Dendritic cell treated with granulocyte-macrophage colony-stimulating factor and Interleukin-4, amounts not matched to agents 40 ng/mL and 50 ng/mL, for 4 days (primary cell): Measurements from ENCODE around the gene BRINP3.

Experiments used
- H3K27ac Mint-ChIP-seq: one replicate; pipeline ENCODE4 v1.8.0; 2022; ENCODE audit warnings: mild to moderate bottlenecking, mixed read lengths
- H3K27me3 Mint-ChIP-seq: one replicate; pipeline ENCODE4 v1.8.0; 2022; ENCODE audit warnings: mild to moderate bottlenecking, mixed read lengths
- H3K36me3 Mint-ChIP-seq: one replicate; pipeline ENCODE4 v1.8.0; 2022; ENCODE audit warnings: low read depth, mixed read lengths
- H3K4me1 Mint-ChIP-seq: one replicate; pipeline ENCODE4 v1.8.0; 2022; ENCODE audit warnings: low read depth, mixed read lengths
- H3K4me3 Mint-ChIP-seq: one replicate; pipeline ENCODE4 v1.8.0; 2022; ENCODE audit warnings: mild to moderate bottlenecking, moderate library complexity, mixed read lengths
- H3K9me3 Mint-ChIP-seq: one replicate; pipeline ENCODE4 v1.8.0; 2022; ENCODE audit warnings: mixed read lengths
- intact Hi-C: fragments of 100-400 bp; cut with micrococcal nuclease; formaldehyde crosslinking; loops from one replicate; pipeline ENCODE4 v1.15.0; 2022

Gene BRINP3

DNA sequence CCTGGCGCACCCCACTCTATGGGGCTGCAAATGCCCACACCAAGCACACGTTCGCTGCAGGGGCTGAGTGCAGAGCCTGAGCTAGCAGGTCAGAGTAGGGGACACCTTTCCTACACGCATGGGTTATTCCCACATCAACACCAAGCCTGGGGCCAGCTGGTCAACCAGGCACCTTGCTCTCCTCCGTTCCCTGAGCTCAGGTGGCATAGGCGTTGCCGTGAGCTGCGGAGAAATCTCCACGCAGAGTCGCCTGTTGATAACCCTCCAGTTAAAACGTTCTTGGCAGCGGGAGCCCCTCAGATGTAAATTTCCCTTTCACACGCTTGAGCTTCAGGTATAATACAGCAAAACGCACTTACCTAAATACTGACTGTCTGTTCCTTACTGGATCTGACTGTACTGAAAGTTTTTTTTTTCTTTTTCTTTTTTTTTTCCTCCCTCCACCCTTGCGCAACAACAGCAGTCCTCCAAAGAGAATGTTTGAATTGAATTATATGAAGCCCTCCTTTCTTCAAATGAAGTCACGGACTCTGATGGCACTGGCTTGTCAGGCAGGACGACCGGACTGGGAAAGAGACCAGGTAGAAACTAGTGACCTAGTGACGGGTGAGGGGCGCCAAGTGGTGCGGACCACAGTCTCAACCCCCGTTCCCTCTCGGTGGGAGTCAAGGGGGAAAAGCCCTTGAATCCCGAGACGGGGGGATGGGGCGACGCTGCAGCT, 2.1 kb downstream of the BRINP3 start:
- Mint-ChIP-seq H3K27ac (no peak overlapping the region), H3K9me3 (no peaks in the 10 kb centered on the region), H3K36me3 (no peaks in the 10 kb centered on the region), H3K27me3 (peaks cover 52% of the 10 kb centered on the region), H3K4me1 (peaks cover 6% of the 10 kb centered on the region), H3K4me3 (no peak overlapping the region)
- intact Hi-C loops, result no loop called here

DNA sequence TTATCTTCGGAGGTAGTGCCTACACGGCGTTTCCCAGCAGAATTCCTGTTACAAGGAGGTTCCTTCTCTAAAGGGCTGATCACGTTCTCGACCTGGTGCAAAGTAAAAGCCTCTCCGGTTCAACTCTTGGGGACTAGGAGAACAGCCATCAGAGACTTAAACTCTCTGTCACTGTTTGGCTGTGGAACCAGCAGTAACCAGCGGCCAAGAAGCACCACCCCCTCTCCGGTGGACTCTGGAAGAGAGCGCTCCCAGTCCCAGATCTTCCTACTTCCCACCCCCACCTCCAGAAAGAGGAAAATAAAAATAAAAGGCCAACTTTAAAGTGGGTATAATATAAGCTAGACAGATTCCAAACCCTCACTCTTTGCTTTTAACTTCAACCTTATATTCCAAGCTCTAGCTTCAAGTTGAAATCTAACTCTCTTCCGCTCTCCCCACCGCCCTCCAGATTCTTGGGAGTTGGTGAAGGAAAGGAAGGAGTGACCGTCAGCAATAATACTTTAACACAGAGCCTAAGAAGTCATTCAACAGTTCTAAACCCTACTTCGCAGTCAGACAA, 2.9 kb downstream of the BRINP3 start:
- Mint-ChIP-seq H3K4me1 (peaks cover 6% of the 10 kb centered on the region), H3K9me3 (no peaks in the 10 kb centered on the region), H3K27ac (no peak overlapping the region), H3K36me3 (no peaks in the 10 kb centered on the region), H3K4me3 (no peak overlapping the region), H3K27me3 (peaks cover 52% of the 10 kb centered on the region)
- intact Hi-C loops, result no loop called here

DNA sequence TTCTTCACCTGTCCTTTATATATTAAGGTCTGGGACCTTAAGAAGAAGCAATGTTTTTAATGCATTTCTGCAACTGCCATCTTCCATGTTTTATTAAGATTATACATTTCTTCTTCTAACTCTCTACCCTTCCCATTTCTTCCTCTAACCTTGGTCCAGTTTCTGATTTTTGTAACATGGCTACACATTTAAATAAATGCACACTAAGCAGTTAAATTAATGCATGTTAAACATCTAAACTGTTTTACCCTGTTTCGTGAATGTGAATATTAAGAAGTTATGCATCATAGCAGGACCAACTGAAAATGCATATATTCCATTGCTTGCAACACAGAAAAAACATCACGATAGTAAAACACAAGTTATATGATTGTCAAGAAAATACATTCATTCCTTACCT, 3.7 kb downstream of the BRINP3 start:
- Mint-ChIP-seq H3K9me3 (no peaks in the 10 kb centered on the region), H3K36me3 (no peaks in the 10 kb centered on the region)

DNA sequence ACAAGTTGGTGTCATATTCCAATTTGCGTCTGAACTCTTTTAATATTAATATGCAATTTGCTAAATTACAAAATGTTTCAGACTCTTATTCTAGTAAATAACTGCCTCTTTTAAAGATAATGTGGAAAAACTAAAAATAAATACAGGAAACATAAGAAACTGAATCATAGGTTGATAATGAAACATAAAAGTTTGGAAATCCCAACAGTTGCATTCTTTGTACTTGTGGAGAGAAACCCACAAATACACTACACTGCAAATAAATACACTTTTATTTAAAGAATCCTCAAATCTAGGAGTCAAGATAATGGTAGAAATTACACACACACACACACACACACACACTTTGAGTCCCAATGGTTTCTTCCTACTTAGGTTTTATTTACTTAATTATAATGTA, 5.2 kb downstream of the BRINP3 start:
- peaks cover 35% of the 10 kb centered on the region for H3K27me3 Mint-ChIP-seq
- H3K4me3 Mint-ChIP-seq, result no peak overlapping the region
- H3K36me3 Mint-ChIP-seq, result no peaks in the 10 kb centered on the region
- H3K9me3 Mint-ChIP-seq, result no peaks in the 10 kb centered on the region
- intact Hi-C loops, result no loop called here
- H3K27ac Mint-ChIP-seq, result no peak overlapping the region
- H3K4me1 Mint-ChIP-seq, result no peaks in the 10 kb centered on the region

More for the DNA sequence above, 3.7 kb downstream of the BRINP3 start:
- intact Hi-C loops, result no loop called here
- no peak overlapping the region for H3K4me3 Mint-ChIP-seq
- H3K27me3 Mint-ChIP-seq, result peaks cover 50% of the 10 kb centered on the region
- no peak overlapping the region for H3K27ac Mint-ChIP-seq
- peaks cover 6% of the 10 kb centered on the region for H3K4me1 Mint-ChIP-seq

DNA sequence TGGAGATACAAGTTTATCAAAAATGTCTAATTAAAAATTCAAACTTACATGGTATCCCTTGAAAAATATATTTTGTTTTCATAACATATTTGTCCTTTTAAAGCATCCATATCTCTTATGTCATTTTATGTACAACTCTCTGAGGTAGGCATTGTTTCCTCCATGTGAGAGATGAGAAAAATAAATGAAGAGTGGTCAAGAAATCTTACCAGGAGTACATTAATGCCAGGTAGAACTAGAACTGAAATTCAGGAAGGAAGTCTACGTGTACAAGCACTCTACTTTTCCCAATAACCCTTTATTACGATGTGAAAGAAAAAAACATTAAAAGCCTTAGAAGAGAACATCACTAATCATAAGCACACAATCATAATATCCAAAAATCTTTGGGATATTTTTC, 5.6 kb downstream of the BRINP3 start:
- Mint-ChIP-seq H3K36me3 (no peaks in the 10 kb centered on the region), H3K4me3 (no peak overlapping the region), H3K4me1 (no peaks in the 10 kb centered on the region), H3K27me3 (peaks cover 30% of the 10 kb centered on the region), H3K9me3 (no peaks in the 10 kb centered on the region), H3K27ac (no peak overlapping the region)
- intact Hi-C loops, result no loop called here

DNA sequence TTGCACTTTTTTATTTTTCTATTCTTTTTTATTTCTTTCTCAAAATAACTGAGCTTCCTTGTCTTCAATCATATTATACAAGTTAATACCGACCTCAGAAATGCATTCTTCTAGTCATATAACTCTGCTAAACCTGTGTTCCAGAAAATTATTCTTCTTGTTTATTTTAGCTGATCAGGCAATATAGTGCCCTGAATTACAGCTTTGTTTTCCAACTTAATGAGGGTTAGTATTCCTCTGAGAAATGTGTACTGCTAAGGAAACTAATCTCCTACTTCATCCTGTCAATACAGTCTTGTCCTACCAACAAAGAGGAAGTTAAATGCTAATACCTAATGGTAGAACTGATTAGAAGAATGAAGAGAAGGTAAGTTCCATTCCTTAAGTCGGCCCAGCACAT, 13.0 kb downstream of the BRINP3 start:
- H3K27ac Mint-ChIP-seq, result no peak overlapping the region
- no peaks in the 10 kb centered on the region for H3K4me1 Mint-ChIP-seq
- intact Hi-C loops, result no loop called here
- peaks cover 8% of the 10 kb centered on the region for H3K9me3 Mint-ChIP-seq
- no peaks in the 10 kb centered on the region for H3K36me3 Mint-ChIP-seq
- H3K4me3 Mint-ChIP-seq, result no peak overlapping the region
- no peaks in the 10 kb centered on the region for H3K27me3 Mint-ChIP-seq

DNA sequence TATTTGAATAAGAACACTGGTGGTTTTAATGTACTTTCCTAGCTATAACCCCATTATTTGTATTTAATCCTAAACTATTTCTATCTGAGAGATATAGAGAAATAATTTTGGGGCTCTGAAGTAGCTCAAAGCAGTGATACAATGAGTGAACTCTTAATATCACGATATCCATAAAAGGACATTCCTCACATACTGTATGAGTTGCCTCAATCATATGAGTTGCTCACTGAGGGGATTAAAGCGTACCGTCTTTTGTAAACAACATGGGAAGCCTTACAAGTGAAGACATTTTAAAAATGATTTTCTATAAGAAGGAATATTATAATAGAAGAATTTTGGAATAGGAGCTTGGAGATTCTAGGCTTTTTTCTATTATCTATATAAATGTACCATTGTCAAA, 21.5 kb downstream of the BRINP3 start:
- Mint-ChIP-seq H3K4me3 (no peak overlapping the region), H3K27ac (no peak overlapping the region), H3K4me1 (no peaks in the 10 kb centered on the region), H3K9me3 (no peaks in the 10 kb centered on the region), H3K27me3 (no peaks in the 10 kb centered on the region), H3K36me3 (no peaks in the 10 kb centered on the region)
- intact Hi-C loops, result no loop called here

DNA sequence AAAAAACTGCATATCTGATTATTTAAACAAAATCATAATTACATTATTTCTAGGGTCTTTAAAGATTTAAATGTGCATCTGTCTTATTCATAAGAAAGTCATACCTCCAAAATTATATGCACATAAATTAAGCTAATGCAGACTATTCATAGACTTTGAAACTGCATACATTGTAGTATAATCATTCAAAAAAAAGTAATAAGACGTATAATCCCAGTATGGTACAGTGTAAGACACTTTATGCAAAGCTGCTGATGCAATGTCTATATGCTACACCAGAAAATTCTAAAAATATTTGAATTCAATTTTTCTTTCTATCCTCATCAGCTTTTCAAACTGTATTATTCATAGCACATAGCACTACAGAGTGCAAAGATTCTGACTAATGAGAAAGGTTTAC, 22.0 kb downstream of the BRINP3 start:
- Mint-ChIP-seq H3K9me3 (no peaks in the 10 kb centered on the region), H3K27ac (no peak overlapping the region), H3K36me3 (no peaks in the 10 kb centered on the region), H3K4me3 (no peak overlapping the region), H3K27me3 (no peaks in the 10 kb centered on the region), H3K4me1 (no peaks in the 10 kb centered on the region)
- intact Hi-C loops, result no loop called here

DNA sequence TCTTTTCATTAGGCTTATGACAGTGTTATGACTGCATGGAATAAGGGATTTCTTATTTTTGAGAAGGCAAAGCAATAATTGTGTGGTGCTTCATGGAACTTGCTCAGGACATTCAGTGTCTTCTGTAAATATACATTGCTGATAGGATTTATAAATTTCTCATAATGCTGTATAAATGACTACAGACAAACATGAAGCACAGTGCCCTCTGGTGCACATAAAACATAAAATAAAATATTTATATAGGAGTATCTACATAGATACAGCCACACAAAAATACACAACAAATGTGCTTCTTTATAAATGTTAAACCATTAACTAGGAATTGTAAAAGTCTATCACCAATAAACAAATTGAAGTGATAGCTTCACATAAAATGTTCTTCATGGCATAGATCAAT, 24.1 kb downstream of the BRINP3 start:
- Mint-ChIP-seq H3K27ac (no peak overlapping the region), H3K9me3 (no peaks in the 10 kb centered on the region), H3K27me3 (no peaks in the 10 kb centered on the region), H3K36me3 (no peaks in the 10 kb centered on the region), H3K4me3 (no peak overlapping the region), H3K4me1 (no peaks in the 10 kb centered on the region)
- intact Hi-C loops, result no loop called here

DNA sequence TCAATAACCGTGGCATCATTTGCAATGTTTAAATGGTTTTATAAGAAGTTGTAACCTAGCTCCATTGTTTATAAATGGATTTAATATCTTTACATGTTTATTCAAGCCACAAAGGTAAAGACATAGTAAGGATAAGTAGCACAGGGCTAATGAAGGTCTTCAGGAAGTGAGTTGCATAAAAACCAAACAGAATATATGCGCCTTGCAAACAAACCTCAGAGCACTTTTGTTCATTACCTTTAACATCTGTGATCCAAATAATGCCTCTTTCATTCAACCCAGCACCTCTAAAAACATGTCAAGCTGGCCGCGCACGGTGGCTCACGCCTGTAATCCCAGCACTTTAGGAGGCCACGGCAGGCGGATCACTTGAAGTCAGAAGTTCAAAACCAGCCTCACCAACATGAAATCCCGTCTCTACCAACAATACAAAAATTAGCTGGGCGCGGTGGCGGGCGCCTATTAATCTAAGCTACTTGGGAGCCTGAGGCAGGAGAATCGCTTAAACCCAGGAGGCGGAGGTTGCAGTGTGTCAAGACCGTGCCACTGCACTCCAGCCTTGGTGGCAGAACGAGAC, 25.3 kb downstream of the BRINP3 start:
- Mint-ChIP-seq H3K4me1 (no peaks in the 10 kb centered on the region), H3K36me3 (no peaks in the 10 kb centered on the region), H3K27ac (no peak overlapping the region), H3K27me3 (no peaks in the 10 kb centered on the region), H3K4me3 (no peak overlapping the region), H3K9me3 (no peaks in the 10 kb centered on the region)
- intact Hi-C loops, result no loop called here

DNA sequence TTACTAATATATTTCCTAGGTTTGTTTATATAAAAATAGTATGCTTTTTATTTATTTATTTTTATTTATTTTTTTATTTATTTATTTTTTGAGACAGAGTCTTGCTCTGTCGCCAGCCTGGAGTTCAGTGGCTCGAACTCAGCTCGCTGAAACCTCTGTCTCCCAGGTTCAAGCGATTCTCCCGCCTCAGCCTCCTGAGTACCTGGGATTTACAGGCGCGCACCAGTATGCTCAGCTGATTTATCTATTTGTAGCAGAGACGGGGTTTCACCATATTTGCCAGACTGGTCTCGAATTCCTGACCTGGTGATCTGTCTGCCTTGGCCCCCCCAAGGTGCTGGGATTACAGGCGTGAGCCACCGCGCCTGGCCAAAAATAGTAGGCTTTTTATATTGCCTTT, 33.2 kb downstream of the BRINP3 start:
- intact Hi-C loops, result no loop called here

DNA sequence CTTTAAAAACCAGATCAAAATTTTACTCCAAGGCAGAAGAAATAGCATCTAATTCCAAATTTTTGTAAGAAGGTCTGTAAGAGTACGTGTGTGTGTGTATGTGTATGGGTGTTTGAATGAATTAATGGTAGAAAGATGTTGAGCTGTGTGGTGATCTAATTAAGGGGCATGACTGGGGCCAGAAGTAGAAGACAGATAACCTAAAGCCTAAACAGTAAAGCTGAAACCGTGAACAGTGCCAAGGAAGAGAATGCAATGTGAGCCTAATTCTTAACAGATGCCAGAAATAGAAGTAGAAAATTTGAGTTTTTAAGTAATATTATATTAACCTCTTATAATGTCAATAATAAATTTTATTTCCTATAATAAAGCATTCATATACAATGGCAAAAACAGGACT, 38.2 kb downstream of the BRINP3 start:
- intact Hi-C loops, result no loop called here
- H3K27ac Mint-ChIP-seq, result no peak overlapping the region
- H3K9me3 Mint-ChIP-seq, result no peaks in the 10 kb centered on the region
- H3K4me3 Mint-ChIP-seq, result no peak overlapping the region
- H3K4me1 Mint-ChIP-seq, result no peaks in the 10 kb centered on the region
- no peaks in the 10 kb centered on the region for H3K27me3 Mint-ChIP-seq
- no peaks in the 10 kb centered on the region for H3K36me3 Mint-ChIP-seq

More for the DNA sequence above, 33.2 kb downstream of the BRINP3 start:
- Mint-ChIP-seq H3K4me1 (no peaks in the 10 kb centered on the region), H3K4me3 (no peak overlapping the region), H3K9me3 (no peaks in the 10 kb centered on the region), H3K36me3 (no peaks in the 10 kb centered on the region), H3K27me3 (no peaks in the 10 kb centered on the region), H3K27ac (no peak overlapping the region)

DNA sequence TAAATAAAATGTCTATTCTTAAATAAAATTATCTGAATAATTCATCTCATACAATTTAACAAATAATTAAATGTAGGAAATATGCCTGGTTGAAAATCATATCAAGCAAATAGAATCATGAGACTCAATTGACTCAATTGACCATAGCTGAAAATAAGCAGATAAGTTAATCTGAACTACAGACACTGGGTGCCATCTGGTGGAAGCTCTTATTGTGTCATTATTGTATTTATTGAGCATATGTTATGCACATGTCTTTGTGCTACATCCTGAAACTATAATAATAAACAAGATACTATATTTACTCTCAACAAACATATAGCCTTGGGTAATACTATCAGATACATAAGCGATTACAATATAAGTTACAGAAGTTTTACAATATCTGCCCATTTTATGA, 41.0 kb downstream of the BRINP3 start:
- Mint-ChIP-seq H3K9me3 (no peaks in the 10 kb centered on the region), H3K27me3 (no peaks in the 10 kb centered on the region), H3K4me1 (no peaks in the 10 kb centered on the region), H3K27ac (no peak overlapping the region), H3K4me3 (no peak overlapping the region), H3K36me3 (no peaks in the 10 kb centered on the region)
- intact Hi-C loops, result no loop called here

DNA sequence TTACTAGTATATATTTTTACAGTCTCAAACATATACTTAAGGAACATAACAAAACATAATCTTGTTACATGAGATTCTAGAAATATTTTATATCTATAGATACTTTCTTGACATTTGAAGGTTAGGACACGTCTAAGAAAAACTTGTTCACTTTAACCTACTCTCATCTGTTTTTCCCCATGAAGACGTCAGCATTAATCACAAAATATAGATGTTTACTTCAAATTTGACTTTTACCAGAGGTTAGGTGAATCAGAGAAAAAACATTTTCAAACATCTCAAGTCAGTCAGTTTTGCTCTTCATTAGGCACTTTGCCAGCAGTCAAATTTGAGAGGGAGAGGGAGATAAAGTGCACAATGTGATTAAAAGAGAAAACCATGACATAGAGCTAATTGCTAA, 47.7 kb downstream of the BRINP3 start:
- Mint-ChIP-seq H3K4me1 (no peaks in the 10 kb centered on the region), H3K4me3 (no peak overlapping the region), H3K9me3 (no peaks in the 10 kb centered on the region), H3K36me3 (no peaks in the 10 kb centered on the region), H3K27me3 (no peaks in the 10 kb centered on the region), H3K27ac (no peak overlapping the region)
- intact Hi-C loops, result no loop called here

DNA sequence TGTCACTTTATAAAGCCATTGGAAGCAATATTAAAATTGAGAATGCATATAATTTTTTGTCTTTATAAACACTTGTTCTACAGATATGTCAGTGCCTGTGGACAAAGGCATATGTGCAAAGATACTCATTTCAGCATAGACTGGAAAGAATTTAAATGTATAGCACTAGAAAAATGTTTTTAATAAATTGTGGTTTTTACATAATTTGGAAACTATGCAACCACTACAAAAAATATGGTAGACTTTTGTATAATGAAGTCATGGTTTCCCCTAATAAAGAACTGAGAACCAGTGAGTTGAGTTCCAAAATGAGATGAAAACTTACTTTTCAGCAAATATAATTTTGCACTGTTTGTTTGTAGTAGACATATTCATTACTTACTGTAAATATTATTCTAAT, 48.5 kb downstream of the BRINP3 start:
- Mint-ChIP-seq H3K27me3 (no peaks in the 10 kb centered on the region), H3K4me1 (no peaks in the 10 kb centered on the region), H3K4me3 (no peak overlapping the region)

More for the DNA sequence above, 48.5 kb downstream of the BRINP3 start:
- H3K36me3 Mint-ChIP-seq, result no peaks in the 10 kb centered on the region
- H3K27ac Mint-ChIP-seq, result no peak overlapping the region
- intact Hi-C loops, result no loop called here
- H3K9me3 Mint-ChIP-seq, result no peaks in the 10 kb centered on the region
